Uterus (tissue), 2 donors: ENCODE data around the gene WDR75.

Experiments
- CTCF ChIP-seq, 4 experiments: fragments of 200-600 bp in 2 of 4; fragments of 450-650 bp in 2 of 4; sonication (generic) in 2 of 4; IDR thresholded peaks; one replicate each; pipeline ENCODE4 v1.5.1; 2016 to 2019; ENCODE audit warnings: antibody characterized with exemption in 4 of 4, mild to moderate bottlenecking in 2 of 4, moderate library complexity in 1 of 4
- POLR2A ChIP-seq, 2 donors: fragments of 450-650 bp; IDR thresholded peaks; one replicate each; pipeline ENCODE4 v1.6.1; 2016; ENCODE audit warnings: antibody characterized with exemption in 2 of 2, mild to moderate bottlenecking in 1 of 2, moderate library complexity in 1 of 2

DNA sequence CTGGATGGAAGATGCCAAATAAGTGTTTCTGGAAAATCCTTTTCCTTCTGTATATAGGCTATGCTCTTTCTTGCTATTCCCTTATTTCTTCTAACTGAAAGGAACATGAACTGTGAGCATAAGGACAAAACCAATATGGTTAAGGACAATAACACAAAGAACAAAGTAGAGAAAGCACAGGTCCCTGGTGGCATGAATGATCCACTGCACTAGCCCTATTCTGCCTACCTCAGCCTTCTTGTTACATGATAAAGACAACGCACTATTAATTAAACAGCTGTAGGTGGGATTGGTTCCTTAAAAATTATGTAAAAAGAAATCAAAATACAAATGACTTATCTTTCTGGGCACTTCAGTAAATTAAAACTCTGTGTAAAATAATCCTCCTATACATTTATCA is 1.9 kb upstream of the WDR75 start:
- no peak for TF ChIP-seq CTCF (IDR thresholded peaks at IDR 0.05)
- TF ChIP-seq POLR2A (IDR thresholded peaks at IDR 0.05) = no peak
